SJCRH30 (cell line): ENCODE data around the gene S100A3. TPM values are rescaled to one million over a fixed set of nuclear protein-coding genes. Genes with fewer than 3 reads are reported as not detected.

Experiments used
- DNase-seq, 2 experiments: peaks; one replicate each; pipeline ENCODE4 v3.0.0-alpha.2; 2015 to 2020
- H3K27ac ChIP-seq: fragments of 250-450 bp; sonication (Bioruptor Pico); 2 replicates; pipeline ENCODE4 v1.5.1; 2020; ENCODE audit warnings: mild to moderate bottlenecking, moderate library complexity
- H3K27me3 ChIP-seq: fragments of 250-450 bp; sonication (Bioruptor Pico); 2 replicates; pipeline ENCODE4 v1.5.1; 2020; ENCODE audit warnings: mild to moderate bottlenecking, moderate library complexity
- H3K36me3 ChIP-seq: fragments of 250-450 bp; sonication (Bioruptor Pico); 2 replicates; pipeline ENCODE4 v1.5.1; 2020; ENCODE audit warnings: mild to moderate bottlenecking, moderate library complexity
- H3K4me1 ChIP-seq: fragments of 250-450 bp; sonication (Bioruptor Pico); 2 replicates; pipeline ENCODE4 v1.5.1; 2020; ENCODE audit warnings: mild to moderate bottlenecking, moderate library complexity
- H3K4me3 ChIP-seq: fragments of 250-450 bp; sonication (Bioruptor Pico); 2 replicates; pipeline ENCODE4 v1.5.1; 2020; ENCODE audit warnings: mild to moderate bottlenecking, moderate library complexity
- H3K9me3 ChIP-seq: fragments of 250-450 bp; sonication (Bioruptor Pico); replicated peaks from 2 replicates; pipeline ENCODE4 v1.5.1; 2020; ENCODE audit warnings: mild to moderate bottlenecking, moderate library complexity
- total RNA-seq: library from RNA; depleted of rRNA; stranded (reverse); fragments of >200 nt; shearing (Covaris generic); gene quantifications from 2 replicates; pipeline ENCODE4 v1.2.3, GENCODE V29; 2014

The S100A3 gene
- total RNA-seq, 1 experiment from 2014 or later: 1.0 TPM

DNA sequence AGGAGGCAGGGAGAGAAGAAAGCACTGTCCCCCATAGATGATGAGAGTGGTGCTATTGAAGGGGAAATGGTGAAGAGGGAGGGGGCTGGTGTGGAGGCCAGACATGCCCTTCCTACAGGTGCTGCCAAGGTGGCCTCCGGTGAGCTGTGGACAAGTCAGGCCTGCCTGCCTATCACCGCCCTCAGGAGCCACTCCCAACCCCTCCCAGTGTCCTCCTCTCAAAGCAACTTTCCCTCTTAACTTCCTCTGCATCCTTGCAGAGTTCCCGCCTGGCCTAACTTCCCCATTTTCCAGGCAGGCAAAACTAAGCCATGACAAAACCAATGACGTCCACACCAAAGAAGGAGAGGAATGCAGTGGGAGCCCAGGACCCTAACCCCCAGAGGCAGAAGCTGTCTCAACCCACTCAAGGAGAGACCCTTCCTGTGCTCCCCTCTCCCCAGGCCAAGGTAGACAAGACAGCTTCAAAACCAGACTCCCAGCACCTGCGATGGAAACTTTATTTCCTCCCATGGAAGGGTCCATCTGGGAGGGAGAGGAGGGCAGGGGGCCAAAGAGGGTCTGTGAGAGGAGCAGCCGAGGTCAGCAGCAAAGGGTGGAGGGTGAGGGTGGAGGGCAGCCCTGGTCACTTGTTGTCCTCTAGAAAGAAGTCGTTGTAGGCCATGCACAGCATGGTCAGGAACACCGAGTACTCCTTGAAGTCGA lies 12.2 kb downstream of the S100A3 start:
- Histone ChIP-seq H3K4me1 (peaks cover 39% of the 10 kb centered on the region), H3K27me3 (no peaks in the 10 kb centered on the region), H3K9me3 (no peaks in the 10 kb centered on the region), H3K36me3 (no peaks in the 10 kb centered on the region), H3K4me3 (peak overlapping the region; percentile 68), H3K27ac (peak overlapping the region; percentile 60)
- no peak for DNase-seq

GRCh38 chr1:153536012-153536670 lies 12.9 kb downstream of the S100A3 start:
- DNase-seq: peak; percentile 78 to 80
- Histone ChIP-seq H3K27me3 (no peaks in the 10 kb centered on the region), H3K9me3 (no peaks in the 10 kb centered on the region), H3K4me3 (peak overlapping the region; percentile 68), H3K36me3 (no peaks in the 10 kb centered on the region), H3K27ac (peak overlapping the region; percentile 61), H3K4me1 (peaks cover 39% of the 10 kb centered on the region)

GRCh38 chr1:153535242-153536011 lies 13.6 kb downstream of the S100A3 start, which contains the start of gene S100A6:
Gene S100A6 (minus strand): TSS chr1:153535991. CDS start chr1:153535339, 652 bp downstream.
- no peak for DNase-seq

GRCh38 chr1:153534925-153535241 lies 14.2 kb downstream of the S100A3 start:
- DNase-seq: no peak

More at GRCh38 chr1:153535242-153536011, 13.6 kb downstream of the S100A3 start, which contains the start of gene S100A6:
- Histone ChIP-seq H3K4me3 (peak within 1 kb of the TSS; percentile 68), H3K9me3 (no peaks in the 10 kb centered on the region), H3K27ac (peak within 1 kb of the TSS; percentile 61), H3K27me3 (no peaks in the 10 kb centered on the region), H3K4me1 (peaks cover 37% of the 10 kb centered on the region), H3K36me3 (no peaks in the 10 kb centered on the region)

GRCh38 chr1:153534226-153534924 lies 14.7 kb downstream of the S100A3 start:
- Histone ChIP-seq H3K27me3 (no peaks in the 10 kb centered on the region), H3K9me3 (no peaks in the 10 kb centered on the region), H3K4me3 (peak overlapping the region; percentile 39), H3K36me3 (no peaks in the 10 kb centered on the region), H3K27ac (peak overlapping the region; percentile 64), H3K4me1 (peaks cover 35% of the 10 kb centered on the region)
- DNase-seq: no peak

More at GRCh38 chr1:153534925-153535241, 14.2 kb downstream of the S100A3 start:
- H3K36me3 ChIP-seq: no peaks in the 10 kb centered on the region
- peak overlapping the region; percentile 68; the same call in 1 of the 2 replicates for H3K4me3 ChIP-seq
- no peaks in the 10 kb centered on the region for H3K27me3 ChIP-seq
- no peaks in the 10 kb centered on the region for H3K9me3 ChIP-seq
- H3K4me1 ChIP-seq: peaks cover 35% of the 10 kb centered on the region
- H3K27ac ChIP-seq: no peak overlapping the region

DNA sequence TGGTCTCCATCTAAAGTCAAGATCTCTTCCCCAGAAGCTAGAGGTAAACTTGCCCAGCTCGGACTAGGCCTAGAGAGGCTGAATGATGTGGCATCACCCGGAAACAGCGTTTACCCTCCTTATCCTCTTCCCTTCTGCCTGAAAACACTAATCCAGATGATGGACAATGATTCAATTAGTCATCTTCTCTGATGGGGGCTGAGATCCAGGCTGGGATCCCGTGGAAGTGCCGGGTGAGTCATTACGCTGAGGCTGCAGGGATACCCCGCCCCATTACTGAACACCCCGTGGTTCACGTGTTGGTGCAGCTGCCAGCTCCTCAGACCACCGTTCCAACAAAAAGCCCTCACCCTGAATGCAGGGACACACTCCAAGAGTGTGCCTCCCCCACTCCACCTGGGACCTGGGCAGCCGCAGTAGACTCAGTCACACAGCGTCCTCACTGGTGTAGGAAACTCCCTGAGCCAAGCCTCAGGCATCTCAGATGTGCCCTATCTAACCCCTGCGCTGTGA lies 15.3 kb downstream of the S100A3 start:
- DNase-seq: peak; percentile 60 to 61

DNA sequence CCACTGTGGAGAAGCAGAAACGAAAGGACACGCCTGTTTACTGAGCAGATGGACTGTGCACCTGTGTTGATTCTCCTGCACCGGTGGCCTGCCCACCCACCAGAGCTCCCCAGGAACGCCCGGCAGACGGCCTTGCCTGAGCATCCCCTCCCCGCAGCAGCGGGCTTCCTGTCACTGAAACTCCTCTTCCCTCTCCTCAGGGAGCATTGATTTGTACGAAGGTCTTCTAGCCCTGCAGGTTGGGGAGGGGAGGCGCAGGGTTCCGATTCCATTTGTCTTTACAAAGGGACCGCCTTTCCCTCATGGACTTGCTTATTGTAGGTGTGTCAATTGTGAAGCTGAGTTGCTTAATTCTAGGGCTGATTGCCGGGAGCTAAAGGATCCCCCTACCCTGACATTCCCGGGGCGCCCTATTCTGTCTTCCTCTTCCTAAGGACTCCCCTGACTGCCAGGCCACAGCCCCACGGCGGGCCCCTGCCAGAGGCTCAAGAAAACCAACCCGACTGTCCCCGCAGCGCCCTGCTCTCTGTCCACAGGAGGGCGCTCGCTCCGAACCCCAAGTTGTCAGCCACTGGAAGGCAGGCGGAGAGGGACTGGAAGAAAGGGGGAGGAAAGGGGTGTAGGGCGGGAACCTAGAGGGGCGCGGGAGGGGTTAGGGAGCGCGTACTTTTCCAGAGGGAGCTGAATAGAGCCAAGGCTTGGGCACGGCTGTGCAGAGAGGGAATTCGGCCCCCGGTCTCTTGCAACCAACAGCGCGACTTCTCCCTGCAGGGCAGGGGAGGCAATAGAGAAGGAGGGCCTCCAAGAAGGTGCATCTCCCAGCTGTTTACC lies 16.1 kb downstream of the S100A3 start:
- Histone ChIP-seq H3K27ac (peak overlapping the region; percentile 64), H3K27me3 (no peaks in the 10 kb centered on the region), H3K4me1 (peaks cover 35% of the 10 kb centered on the region), H3K9me3 (no peaks in the 10 kb centered on the region), H3K36me3 (no peaks in the 10 kb centered on the region), H3K4me3 (peak overlapping the region; percentile 39)
- peak; percentile 64 to 76 for DNase-seq

More for the DNA sequence above, 15.3 kb downstream of the S100A3 start:
- Histone ChIP-seq H3K9me3 (no peaks in the 10 kb centered on the region), H3K36me3 (no peaks in the 10 kb centered on the region), H3K27ac (peak overlapping the region; percentile 64), H3K27me3 (no peaks in the 10 kb centered on the region), H3K4me1 (peaks cover 35% of the 10 kb centered on the region), H3K4me3 (peak overlapping the region; percentile 39)

- DNase-seq: no peak
- Histone ChIP-seq H3K9me3 (no peaks in the 10 kb centered on the region), H3K27me3 (no peaks in the 10 kb centered on the region), H3K4me1 (peaks cover 35% of the 10 kb centered on the region), H3K27ac (no peak overlapping the region), H3K36me3 (no peaks in the 10 kb centered on the region), H3K4me3 (no peak overlapping the region)
Observed at GRCh38 chr1:153532181-153532580, 16.9 kb downstream of the S100A3 start.

DNA sequence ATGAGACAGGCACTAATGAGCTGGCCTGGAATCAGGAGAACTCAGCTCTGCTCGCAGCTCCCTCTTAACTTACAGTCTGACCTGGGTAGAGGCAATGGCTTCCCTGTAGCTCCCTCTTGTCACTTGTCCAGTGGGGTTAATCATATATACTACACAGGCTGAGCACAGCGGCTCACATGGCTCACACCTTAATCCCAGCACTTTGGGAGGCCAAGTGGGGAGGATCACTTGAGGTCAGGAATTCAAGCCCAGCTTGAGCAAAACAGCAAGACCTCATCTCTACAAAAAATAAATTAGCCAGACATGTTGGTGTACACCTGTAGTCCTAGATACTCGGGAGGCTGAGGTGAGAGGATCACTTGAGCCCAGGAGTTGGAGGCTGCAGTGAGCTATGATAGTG lies 17.4 kb downstream of the S100A3 start:
- Histone ChIP-seq H3K36me3 (no peaks in the 10 kb centered on the region), H3K4me3 (no peak overlapping the region), H3K4me1 (peaks cover 30% of the 10 kb centered on the region), H3K9me3 (no peaks in the 10 kb centered on the region), H3K27me3 (no peaks in the 10 kb centered on the region), H3K27ac (no peak overlapping the region)
- no peak for DNase-seq

DNA sequence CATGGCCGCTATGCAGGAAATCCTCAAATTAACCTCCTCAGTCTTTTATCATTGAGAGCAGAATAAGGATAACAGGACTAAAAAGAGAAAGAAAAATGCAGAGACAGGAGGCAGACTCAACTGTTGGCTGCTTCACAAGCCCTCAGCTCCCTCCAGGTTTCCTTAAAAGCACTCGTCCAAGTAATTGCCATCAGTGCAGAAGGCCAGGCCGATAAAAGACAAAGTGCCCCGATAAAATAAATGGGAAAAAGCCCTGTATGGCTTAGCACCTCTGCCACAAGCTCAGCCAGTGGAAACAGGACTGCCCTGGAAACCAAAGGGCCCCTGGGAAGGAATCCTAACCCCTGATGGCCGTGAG lies 21.4 kb downstream of the S100A3 start:
- Histone ChIP-seq H3K9me3 (no peaks in the 10 kb centered on the region), H3K27ac (no peak overlapping the region), H3K4me1 (peaks cover 15% of the 10 kb centered on the region), H3K36me3 (no peaks in the 10 kb centered on the region), H3K4me3 (no peak overlapping the region), H3K27me3 (no peaks in the 10 kb centered on the region)
- DNase-seq: no peak

GRCh38 chr1:153527023-153527682 lies 21.9 kb downstream of the S100A3 start:
- Histone ChIP-seq H3K27me3 (no peaks in the 10 kb centered on the region), H3K36me3 (no peaks in the 10 kb centered on the region), H3K4me3 (no peak overlapping the region), H3K4me1 (peaks cover 13% of the 10 kb centered on the region), H3K9me3 (no peaks in the 10 kb centered on the region), H3K27ac (no peak overlapping the region)
- no peak for DNase-seq

DNA sequence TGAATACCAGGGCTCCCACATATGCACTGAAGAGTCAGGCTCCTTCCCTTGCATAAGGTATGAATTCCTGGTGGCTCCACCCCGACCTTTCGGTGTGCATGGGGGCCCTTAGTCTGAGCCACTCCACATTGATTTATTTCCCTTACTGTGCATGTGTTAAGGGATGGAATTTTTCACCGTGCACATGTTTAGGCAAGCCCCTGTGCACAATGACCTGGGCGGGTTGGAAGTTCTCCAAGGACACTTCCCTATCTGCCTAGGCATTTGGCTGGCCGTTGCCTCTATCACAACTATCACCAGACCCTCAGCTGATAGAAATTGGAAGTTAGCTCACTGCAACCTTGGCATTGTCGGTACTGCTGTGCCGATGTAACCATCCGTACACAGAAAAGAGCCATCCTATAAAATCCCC lies 22.9 kb downstream of the S100A3 start:
- peaks cover 11% of the 10 kb centered on the region for H3K4me1 ChIP-seq
- no peaks in the 10 kb centered on the region for H3K27me3 ChIP-seq
- H3K4me3 ChIP-seq: no peak overlapping the region
- H3K27ac ChIP-seq: no peak overlapping the region
- DNase-seq: no peak
- H3K36me3 ChIP-seq: no peaks in the 10 kb centered on the region
- H3K9me3 ChIP-seq: no peaks in the 10 kb centered on the region

DNA sequence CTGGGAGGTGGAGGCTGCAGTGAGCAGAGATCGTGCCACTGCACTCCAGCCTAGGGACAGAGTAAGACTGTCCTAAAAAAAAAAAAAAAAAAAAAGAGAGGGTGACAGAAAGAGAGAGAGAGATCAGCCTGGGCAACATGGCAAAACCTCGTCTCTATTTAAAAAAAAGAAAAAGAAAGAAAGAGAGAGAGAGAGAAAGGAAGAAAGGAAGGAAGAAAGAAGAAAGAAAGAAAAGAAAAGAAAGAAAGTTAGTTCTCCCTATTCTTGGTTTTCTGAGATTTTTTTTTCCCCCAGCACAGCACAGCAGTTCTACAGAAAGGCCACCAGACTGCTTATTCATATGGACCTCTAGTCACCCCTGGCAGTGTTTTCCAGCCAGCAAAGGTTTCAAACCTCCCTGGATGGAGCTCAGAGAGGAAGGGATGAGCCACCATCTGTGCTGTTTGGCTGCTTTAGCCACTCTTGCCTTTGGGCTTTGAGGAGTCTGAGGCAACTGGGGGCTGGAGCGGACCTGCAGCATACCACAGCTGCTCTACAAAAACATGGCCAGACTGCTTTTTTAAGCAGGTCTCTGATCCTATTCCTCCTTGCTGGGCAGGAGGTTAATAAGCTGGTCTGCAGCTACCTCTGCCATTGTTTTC lies 23.9 kb downstream of the S100A3 start:
- H3K27me3 ChIP-seq: no peaks in the 10 kb centered on the region
- DNase-seq: peak in 1 of 2 experiments; percentile 39
- H3K4me1 ChIP-seq: peaks cover 11% of the 10 kb centered on the region
- no peaks in the 10 kb centered on the region for H3K36me3 ChIP-seq
- H3K27ac ChIP-seq: no peak overlapping the region
- no peak overlapping the region for H3K4me3 ChIP-seq
- H3K9me3 ChIP-seq: no peaks in the 10 kb centered on the region
